GM10248 (cell line): ENCODE results near the gene YOD1.

Experiments used
- CTCF ChIA-PET: fragments of 300-600 bp; sonication (Branson Sonifier 250); formaldehyde crosslinking; extraction: SDS; loops from one replicate; lab custom pipeline; 2021; ENCODE audit warnings: antibody characterized with exemption; lab: Yijun Ruan, JAX
- POLR2A ChIA-PET: fragments of 350-650 bp; sonication (Branson Sonifier 250); formaldehyde crosslinking; extraction: SDS; loops from one replicate; lab custom pipeline; 2020; ENCODE audit warnings: antibody characterized with exemption; lab: Yijun Ruan, JAX
- DNase-seq: peaks from one replicate; pipeline ENCODE4 v3.0.0; 2012; ENCODE audit errors: extremely low spot score
- TF ChIP-seq, protein P1 (sequence below): IDR thresholded peaks from 2 replicates; pipeline ENCODE4 v1.5.1; 2012; ENCODE audit warnings: mild to moderate bottlenecking, low read depth; ENCODE audit errors: extremely low read depth, missing control alignments, control extremely low read depth

The YOD1 gene

DNA sequence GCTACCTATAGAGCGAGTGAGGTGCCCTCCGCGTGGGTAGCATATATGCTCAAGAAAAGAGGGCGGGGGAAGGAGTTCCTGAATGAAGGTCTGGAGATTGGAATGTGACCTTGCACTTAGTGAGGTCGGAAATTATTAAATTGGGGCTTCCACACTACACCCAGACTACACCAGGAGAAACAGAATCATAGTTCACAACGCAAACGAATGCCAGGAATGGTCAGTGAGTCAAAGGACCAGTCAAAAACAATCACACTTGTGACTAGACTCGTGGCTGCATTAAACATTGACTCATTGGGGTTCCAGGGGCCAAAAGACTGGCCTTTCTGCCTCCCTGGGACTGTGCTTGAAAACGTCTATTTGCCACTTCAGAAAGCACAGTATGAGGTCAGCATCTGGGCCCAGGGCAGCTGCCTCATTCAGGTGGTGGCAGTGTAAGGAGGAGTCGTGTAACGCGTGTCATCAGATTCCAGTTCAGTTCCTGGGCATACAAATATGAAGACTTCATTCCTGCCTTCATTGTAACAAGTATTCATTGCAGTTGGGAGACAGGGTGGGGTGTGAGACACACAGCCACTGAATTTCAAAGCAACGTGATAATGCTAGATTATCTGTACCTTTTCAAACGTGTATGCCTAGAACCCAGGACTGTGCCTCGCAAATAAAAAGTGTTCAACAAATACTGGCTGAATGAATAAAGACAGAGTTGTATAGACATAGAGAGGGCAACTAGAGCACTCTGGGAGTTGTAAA is at the start of gene YOD1:
Gene YOD1 (minus strand): TSS at position 18 of the 753 bp plus-strand sequence. CDS start 178 bp downstream, outside the sequence.
- DNase-seq: no peak
- TF ChIP-seq, protein P1, sequence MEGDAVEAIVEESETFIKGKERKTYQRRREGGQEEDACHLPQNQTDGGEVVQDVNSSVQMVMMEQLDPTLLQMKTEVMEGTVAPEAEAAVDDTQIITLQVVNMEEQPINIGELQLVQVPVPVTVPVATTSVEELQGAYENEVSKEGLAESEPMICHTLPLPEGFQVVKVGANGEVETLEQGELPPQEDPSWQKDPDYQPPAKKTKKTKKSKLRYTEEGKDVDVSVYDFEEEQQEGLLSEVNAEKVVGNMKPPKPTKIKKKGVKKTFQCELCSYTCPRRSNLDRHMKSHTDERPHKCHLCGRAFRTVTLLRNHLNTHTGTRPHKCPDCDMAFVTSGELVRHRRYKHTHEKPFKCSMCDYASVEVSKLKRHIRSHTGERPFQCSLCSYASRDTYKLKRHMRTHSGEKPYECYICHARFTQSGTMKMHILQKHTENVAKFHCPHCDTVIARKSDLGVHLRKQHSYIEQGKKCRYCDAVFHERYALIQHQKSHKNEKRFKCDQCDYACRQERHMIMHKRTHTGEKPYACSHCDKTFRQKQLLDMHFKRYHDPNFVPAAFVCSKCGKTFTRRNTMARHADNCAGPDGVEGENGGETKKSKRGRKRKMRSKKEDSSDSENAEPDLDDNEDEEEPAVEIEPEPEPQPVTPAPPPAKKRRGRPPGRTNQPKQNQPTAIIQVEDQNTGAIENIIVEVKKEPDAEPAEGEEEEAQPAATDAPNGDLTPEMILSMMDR: no peak
- ChIA-PET CTCF (no interaction called here), POLR2A (no interaction called here)

DNA sequence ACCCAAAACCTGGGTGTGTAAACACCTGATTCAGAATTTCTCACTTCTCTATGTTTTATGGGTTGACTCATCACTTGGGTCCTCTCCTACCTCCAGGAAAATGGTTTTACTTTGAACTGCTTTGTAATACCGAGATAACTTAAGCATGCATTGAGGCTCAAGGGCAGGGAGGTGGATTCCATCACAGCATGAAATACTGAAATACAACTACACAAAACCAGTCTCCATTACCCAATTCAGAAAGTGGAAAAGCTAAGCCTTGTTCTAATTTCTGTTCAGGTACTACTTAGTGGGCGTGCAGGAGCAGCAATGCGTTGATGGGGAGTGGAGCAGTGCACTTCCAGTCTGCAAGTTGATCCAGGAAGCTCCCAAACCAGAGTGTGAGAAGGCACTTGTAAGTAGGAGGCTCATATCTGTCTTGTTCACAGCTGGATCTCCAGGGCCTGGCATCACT is 46.9 kb upstream of the YOD1 start:
- POLR2A ChIA-PET: no interaction called here
- TF ChIP-seq, protein P1: no peak
- DNase-seq: peak; percentile 59
- CTCF ChIA-PET: interaction anchor here (1.0 to 2.9 kb wide), 7 partner anchors 8 to 307 kb away, joined by 3 to 11 read pairs (median 3); no protein-coding TSS in a partner anchor

DNA sequence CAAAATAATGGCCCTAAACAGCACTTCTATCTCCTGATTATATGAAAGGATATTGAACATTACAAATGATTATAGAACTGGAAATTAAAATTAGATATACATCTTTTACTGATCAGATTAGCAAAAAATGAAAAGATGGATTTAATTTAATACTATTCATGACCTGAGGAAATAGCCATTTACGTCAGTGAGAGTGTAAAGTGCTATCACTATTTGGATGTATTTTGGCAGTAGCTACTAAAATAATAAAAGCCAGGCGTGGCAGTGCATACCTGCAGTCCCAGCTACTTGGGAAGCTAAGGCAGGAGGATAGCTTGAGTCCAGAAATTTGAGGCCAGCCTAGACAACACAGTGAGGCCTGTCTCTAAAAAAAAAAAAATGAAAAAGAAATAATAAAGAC is 42.9 kb upstream of the YOD1 start:
- POLR2A ChIA-PET: no interaction called here
- TF ChIP-seq, protein P1: no peak
- no peak for DNase-seq
- CTCF ChIA-PET: interaction anchor here (1.3 to 2.1 kb wide), 7 partner anchors 10 to 406 kb away, joined by 3 to 13 read pairs (median 4); partner anchors contain the start of gene CD55

DNA sequence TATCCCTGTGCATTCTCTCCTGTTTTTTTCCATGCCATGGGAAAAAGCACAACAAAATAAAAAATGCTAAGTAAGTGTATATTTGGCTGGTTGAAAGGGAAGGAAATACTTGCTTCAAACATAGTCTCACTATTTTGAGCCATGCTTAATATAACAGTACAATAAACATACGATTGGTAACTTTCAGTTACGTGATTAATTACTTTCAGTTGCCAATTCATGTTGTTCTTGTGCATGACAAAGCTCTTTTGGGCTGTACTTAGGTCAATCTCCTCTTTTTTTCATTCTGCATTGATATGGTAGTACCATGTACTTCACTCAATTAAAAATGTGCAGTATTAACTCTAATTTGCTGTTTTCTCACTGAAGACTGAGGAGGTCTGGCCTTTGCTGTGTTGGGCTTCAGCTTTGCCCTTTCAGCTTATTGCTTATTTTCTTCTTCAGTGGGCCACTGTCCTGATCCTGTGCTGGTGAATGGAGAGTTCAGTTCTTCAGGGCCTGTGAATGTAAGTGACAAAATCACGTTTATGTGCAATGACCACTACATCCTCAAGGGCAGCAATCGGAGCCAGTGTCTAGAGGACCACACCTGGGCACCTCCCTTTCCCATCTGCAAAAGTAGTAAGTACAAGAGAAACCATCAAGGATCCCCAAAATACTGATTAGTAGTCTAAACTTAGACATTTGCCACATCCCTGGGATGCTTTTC is 40.3 kb upstream of the YOD1 start:
- TF ChIP-seq, protein P1: no peak
- CTCF ChIA-PET: interaction anchor here (0.8 to 1.6 kb wide), 3 partner anchors 245 to 582 kb away, joined by 3 read pairs; no protein-coding TSS in a partner anchor
- DNase-seq: no peak
- POLR2A ChIA-PET: no interaction called here

DNA sequence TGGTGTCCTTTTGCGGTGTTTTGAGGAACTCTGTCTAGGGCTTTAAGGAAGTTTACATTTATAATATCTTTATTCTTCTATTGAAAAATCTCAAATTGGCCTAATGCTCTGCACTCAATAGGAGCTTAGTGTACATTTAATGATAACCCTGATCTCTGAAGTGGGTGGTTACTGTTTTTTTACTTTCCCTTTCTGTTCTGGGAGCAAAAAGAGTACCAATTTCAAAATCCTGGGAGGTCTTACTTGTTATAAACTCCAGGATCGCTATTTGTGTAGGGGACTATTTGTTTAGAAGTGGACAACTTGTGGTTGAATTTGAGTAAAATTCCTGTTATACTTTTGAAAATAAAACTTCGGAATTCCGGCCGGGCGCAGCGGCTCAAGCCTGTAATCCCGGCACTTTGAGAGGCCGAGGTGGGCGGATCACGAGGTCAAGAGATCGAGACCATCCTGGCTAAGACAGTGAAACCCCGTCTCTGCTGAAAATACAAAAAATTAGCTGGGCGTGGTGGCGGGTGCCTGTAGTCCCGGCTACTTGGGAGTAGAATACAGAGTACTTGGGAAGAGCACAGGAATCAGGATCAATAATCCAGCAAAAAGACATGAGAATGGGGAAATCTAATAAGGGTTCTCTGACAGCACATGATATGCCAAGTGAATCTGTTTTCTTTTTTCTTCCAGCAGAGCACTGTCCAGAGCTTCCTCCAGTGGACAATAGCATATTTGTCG is 38.8 kb upstream of the YOD1 start:
- TF ChIP-seq, protein P1: no peak
- no peak for DNase-seq
- ChIA-PET CTCF (interaction anchor here (0.7 to 2.9 kb wide), 6 partner anchors 8 to 410 kb away, joined by 3 to 12 read pairs (median 5); no protein-coding TSS in a partner anchor), POLR2A (no interaction called here)
